Stimulated activated CD8-positive, alpha-beta memory T cell treated with anti-CD3 and anti-CD28 coated beads, Interleukin-15, amount 100 ng/mL, for 24 hours (primary cell): ENCODE results near the gene FAM170B.

Source experiments
- DNase-seq: peaks from one replicate; pipeline ENCODE4 v3.0.0-alpha.2; 2020; ENCODE audit warnings: low read depth

FAM170B gene

GRCh38 chr10:49133706-49134248 is at the start of gene FAM170B:
Gene FAM170B (minus strand): TSS chr10:49134021. CDS start chr10:49133918, 103 bp downstream.
- no peak for DNase-seq

GRCh38 chr10:49182776-49183175 is 49.0 kb upstream of the FAM170B start:
- DNase-seq = no peak

DNA sequence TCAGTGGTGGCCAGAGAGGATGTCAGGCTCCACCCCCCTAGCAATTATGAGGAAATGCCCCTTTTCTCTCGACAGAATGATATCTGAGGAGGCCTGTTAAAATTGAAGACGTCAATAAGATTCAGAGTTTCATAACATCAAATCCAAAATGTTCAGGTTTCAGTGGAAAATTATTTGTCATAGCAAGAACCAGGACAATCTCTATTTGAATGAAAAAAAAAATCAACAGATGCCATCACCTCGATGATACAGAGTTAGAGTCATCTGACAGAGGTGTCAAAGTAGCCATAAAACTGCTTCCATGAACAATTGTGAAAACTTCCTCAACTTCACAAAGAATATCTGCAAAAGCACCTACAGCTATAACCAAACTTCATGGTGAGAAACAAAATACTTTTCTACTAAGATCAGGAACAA is 46.6 kb upstream of the FAM170B start:
- DNase-seq = no peak

DNA sequence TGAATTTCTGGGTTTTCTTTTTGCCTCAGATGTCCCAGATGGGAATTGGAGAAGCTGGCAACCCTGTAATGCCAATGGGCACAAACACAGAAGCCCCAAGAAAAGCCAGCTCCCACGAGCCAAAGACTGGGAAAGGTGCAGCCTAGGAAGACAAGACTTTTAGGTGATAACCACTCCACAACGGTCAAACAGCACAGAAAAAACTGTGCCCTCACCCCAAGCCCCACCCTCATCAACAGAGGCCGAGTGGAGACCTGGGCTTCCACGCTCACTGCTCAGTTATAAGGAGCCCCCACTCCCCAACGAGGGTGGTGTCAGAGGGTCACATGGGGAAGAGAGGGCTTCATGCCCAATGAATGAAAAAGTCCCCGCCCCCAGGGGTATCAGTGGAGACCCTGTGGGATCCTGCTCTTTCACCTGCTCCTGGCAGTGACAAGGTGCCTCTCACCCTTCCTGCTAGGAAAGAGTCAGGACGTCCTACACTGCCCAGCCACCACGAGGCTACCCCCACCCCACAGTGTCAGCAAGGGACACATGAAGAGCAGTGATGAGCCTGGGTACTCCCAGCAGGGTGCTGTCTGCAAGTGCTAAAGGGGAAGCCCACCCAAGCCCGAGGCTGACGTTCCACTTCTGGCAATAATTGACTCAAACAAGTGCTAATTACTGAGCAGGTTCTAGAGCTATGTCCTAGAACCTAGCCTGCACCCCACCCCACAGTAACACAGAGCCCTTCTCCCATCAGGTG is 46.0 kb upstream of the FAM170B start:
- DNase-seq = no peak

DNA sequence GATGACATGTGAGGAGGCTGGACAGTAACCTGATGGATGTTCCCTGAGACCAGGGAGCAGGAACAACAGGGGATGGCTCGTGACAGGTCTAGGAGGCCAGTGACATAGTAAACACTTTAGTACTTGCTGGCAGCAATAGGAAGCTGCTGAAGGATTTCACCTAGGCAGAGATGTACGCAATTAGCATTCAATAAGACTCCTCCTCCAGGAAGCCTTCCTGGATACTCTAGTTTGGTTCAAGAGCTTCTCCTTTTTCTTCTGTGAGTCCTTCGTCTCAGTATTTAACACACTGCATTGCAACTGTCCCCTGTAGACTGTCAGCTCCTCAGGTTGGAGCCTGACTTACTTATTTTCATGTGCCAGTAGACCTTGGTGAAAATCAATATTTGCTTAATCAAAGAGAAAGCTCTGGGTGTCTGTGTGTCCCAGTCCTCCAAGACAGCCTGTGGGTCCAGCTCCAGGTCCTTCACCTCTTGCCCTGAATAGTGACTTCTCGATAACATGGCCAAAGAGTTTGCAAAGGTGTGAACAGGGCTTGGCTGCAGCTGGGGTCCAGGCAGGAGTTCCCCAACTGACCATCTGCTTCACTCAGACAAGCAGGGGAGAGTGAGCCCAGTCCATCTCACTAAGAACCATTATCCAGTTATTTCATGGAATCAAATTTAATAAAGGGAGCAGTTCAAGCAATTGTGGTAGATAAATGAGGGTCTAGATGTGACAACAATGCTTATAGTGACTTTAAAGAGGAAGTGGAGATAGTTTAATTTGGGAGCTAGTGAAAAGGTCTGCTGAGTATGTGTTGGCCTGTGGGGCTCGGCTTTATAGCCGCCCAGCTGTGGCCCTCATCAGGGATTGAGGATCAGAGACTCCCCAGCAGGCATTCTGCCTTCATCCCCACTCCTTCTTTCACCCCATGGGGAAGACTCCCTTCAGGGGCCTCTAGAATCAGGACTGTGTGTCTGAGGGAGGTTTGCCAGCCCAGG is 45.0 kb upstream of the FAM170B start:
- no peak for DNase-seq

- no peak for DNase-seq
Observed at GRCh38 chr10:49177391-49178355, 43.9 kb upstream of the FAM170B start.

- no peak for DNase-seq
Observed at GRCh38 chr10:49176310-49177268, 42.8 kb upstream of the FAM170B start.

GRCh38 chr10:49175587-49176309 is 41.9 kb upstream of the FAM170B start:
- no peak for DNase-seq

DNA sequence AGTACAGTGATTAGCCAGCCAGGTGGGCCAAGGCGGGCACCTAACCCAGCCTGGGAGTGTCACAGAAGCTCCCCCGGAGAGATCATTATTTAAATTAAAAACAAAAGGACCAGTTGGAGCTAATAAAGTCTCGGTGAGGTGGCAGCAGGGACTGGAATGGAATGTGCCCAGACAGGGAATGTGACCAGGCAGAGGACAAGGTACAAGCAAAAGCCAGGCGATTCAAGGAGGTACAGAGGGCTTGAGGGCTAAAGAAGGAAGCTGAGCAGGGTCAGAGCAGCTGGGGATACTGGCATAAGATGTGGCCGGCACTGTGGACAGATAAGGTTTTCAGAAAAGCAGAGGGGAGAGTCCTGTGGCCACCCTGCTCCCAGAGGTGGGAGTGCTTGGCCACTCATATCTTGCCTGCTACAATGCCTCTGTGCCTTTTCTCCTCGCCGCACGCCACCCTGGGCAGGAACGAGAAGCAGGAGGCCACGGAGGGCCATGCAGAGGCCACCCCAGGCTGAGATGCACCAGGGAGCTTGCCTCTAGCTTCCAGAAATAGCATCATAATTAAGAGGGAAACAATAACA is 41.2 kb upstream of the FAM170B start:
- DNase-seq = no peak

GRCh38 chr10:49174261-49174925 is 40.6 kb upstream of the FAM170B start:
- no peak for DNase-seq

DNA sequence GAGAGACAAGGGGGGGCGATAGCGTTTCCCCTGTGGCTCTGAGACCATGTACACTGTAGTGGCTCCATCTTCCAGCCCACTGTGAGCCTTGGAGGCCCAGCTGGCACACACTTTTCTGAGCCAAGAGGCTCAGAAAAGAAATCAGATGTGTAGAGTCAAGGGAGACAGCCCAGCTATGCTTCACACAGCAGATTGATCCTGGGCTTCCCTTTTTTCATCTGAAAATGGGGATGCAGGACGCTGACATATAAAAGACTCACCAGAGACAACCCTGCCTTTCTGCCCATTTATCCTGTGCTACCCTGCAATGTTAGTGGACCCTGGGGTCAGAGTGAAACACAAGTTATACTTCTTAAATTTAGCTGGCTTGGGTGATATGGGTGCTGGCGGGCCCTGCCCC is 40.0 kb upstream of the FAM170B start:
- DNase-seq = no peak

- no peak for DNase-seq
Observed at GRCh38 chr10:49173201-49173772, 39.5 kb upstream of the FAM170B start.

- DNase-seq = no peak
Observed at GRCh38 chr10:49172777-49173132, 38.9 kb upstream of the FAM170B start.

DNA sequence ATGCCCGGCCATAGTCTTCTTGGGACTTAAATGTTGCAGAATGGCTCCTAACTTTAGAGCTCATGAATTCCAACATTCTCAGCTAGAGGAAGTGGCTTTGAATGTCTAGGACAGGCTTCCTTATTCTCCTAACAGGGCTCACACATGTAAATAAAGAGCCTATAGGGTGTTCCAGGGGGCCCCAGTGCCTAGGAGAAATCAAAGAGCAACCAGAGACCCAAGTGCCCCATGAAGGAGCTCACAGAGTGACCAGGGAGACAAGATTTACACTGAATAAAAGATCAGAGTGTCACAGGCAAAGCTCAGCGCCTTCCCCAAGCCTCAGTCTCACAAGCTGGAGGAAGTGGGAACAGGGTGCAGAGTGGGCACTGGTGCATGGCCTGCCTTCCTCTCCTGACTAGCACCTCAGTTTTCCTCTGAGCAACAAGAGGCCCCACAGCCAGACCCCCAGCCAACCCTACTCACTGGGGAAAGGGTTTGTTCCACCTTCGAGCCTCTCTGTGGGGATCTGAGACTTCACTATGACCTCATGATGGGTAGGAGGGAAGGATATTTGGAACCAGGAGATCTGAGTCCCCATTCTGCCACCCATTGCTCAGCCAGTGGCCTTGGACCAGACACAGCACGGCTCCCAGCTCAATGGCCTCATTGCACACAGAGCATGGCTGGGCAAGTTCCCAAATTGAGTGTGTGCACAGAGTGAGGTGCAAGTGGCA is 38.4 kb upstream of the FAM170B start:
- DNase-seq = no peak

DNA sequence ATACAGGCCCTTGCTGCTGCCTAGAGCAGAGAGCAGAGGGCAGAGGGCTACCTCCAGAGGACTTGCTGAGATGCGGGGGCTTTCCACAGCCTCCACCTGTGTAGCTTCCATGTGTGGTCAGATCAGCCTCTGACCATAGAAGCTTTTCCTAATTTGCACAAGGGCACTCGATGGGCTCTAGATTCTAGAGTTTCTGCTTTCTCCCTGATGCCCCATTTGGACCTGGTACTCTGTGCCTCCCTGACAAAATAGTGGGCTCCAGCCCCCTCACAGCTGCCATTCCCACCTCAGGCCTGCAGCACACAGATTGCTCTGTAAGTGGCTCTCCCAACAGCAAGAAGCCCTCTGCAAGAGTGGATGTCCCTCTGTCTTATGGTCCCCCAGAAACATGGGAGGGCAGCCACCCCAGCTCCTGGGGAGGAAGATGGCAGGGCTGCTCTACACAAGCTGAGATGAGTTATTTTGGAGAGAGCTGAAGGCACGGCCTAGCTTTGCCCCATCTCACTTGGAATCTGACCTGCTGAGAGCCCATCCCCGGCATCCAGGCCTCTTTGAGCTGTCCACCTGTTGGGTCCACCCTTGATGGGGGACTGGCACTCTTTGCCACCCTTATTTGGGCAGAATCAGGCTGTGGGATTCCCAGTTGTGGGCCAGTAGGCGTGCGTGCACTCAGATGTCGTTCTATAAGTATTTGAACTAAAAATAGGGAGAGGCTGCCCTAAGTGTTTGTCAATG is 37.7 kb upstream of the FAM170B start:
- no peak for DNase-seq

- DNase-seq = no peak
Observed at GRCh38 chr10:49170632-49171325, 37.0 kb upstream of the FAM170B start.
